Non-pigmented ciliary epithelial cell (primary cell): ENCODE measurements around the gene HNRNPD.
"Not testable (repeated sequence)": the region's sequence is repeated elsewhere in the genome, so short reads cannot be mapped to it uniquely, and the experiment has no call there.

Source experiments
- DNase-seq: peaks from one replicate; pipeline ENCODE4 v3.0.0-alpha.2; 2010; ENCODE audit warnings: low read depth

Gene HNRNPD, protein sequence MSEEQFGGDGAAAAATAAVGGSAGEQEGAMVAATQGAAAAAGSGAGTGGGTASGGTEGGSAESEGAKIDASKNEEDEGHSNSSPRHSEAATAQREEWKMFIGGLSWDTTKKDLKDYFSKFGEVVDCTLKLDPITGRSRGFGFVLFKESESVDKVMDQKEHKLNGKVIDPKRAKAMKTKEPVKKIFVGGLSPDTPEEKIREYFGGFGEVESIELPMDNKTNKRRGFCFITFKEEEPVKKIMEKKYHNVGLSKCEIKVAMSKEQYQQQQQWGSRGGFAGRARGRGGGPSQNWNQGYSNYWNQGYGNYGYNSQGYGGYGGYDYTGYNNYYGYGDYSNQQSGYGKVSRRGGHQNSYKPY

DNA sequence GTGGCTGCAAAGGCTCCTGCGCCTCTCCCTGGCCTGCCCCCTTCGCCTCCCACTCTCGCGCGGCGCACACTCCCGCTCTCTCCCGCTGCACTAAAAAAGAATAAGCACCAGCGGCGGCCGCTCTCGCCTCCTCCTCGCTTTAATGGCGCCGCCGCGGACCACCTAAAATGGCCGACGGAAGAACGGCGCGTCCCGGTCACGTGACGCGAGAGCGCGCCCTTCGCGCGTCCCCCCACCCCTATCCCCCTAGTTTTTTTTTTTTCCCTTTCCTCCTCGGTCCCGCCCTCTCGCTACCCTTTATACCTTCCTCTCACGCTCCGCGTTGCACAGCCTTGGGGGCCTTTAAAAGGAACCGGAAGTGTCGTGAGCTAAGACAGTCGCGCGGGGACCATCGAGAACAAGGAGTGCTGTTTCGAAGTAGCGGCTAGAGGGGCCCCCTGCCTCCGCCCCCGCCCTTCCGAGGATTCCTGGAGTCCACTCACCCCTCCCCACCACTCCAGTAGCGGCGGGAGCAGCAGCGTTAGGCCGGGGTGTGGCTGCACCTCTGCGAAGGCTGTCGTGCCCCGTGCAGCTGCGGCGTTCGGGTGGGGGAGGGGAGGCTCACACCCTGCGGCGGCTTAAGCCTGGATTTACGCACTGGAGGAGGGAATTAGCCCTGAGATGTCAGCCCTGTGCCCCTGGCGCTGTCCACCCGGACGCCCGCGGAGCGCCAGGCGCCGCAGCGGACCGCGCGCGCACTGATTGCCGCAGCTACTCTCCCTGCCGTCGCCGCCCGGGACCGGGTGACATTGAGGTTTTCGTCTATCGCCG lies at the start of gene HNRNPD:
TSS of gene HNRNPD (minus strand) at position 176 of the 810 bp plus-strand sequence. CDS start 313 bp downstream, outside the sequence.
- DNase-seq: peak; percentile 97

DNA sequence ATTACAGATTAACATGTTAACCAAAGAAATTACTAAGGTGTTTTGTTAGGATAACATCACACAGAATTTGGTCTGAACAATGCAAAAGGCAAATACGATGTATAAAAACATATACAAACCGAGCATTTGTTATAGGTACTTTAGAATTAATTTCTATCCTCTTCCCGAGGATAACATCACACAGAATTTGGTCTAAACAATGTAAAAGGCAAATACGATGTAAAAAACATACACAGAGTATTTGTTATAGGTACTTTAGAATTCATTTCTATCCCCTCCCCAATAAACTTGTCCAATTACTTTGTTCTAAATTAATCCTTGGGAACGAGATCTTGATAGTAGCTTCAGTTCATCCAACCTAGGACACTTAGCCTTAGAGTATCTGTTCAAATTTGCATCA lies 48.8 kb upstream of the HNRNPD start:
- DNase-seq: no peak

DNA sequence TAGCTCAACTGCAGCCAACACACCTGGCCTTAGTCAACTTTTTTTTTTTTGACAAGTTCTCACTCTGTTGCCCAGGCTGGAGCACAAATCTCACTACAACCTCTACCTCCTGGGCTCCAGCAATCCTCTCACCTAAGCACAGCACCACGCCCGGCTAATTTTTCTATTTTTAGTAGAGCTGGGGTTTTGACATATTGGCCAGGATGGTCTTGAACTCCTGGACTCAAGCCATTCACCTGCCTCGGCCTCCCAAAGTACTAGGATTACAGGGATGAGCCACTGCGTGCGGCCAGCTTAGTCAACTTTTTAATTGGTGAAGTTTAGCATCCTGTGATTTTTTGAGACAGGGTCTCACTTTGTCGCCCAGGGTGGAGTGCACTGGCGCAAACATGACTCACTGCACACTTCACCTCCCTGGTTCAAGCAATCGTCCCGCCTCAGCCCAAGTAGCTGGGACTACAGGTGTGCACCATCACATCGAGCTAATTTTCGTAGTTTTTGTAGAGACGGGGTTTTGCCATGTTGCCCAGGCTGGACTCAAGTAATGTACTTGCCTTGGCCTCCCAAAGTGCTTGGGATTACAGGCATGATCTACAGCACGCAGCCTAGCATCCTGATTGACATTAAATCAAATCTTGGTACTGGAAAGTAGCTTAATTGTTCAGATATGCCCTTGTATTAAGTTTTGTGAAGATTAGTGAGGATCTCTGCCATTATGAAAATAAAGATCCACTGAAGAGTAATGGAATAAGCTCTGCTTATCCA lies 48.2 kb upstream of the HNRNPD start:
- DNase-seq: no peak

DNA sequence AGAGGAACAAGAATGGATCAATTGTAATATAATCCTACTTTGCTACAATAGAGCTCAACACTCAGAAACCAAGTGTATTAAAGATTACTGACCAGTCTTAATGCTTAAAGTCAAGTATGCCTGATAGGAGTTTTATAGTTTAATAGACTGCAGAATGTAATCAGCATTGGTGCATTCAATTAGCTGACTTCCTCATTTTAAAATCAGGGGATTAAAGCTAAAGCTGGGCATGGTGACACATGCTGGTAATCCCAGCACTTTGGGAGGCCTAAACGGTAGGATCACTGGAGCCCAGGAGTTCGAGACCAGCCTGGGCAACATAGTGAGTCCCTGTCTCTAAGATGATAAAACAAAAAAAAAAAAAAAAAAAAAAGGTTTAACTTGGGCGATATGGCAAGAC lies 45.7 kb upstream of the HNRNPD start:
- no peak for DNase-seq

DNA sequence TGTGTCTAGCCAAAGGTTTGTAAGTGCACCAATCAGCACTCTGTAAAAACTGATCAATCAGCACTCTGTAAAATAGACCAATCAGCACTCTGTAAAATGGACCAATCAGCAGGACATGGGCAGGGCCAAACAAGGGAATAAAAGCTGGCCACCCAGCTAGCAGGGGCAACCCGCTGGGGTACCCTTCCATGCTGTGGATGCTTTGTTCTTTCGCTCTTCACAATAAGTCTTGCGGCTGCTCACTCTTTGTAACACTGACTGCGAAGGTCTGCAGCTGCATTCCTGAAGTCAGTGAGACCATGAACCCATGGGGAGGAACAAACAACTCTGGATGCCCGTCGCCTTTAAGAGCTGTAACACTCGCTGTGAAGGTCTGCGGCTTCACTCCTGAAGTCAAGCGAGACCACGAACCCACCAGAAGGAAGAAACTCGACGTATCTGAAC lies 42.2 kb upstream of the HNRNPD start:
- DNase-seq: no peak

DNA sequence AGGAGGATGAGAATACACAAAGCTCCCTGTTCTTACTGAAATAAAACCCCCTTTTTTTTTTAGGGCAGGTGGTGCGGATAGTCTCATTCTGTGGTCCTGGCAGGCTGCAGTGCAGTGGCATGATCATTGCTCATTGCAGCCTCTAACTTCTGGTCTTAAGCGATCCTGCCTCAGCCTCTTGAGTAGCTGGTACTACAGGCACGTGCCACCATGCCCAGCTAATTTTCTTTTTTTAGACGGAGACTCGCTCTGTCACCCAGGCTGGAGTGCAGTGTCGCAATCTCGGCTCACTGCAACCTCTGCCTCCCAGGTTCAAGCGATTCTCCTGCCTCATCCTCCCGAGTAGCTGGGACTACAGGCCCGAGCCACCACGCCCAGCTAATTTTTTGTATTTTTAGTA lies 41.3 kb upstream of the HNRNPD start:
- not testable (repeated sequence) for DNase-seq

DNA sequence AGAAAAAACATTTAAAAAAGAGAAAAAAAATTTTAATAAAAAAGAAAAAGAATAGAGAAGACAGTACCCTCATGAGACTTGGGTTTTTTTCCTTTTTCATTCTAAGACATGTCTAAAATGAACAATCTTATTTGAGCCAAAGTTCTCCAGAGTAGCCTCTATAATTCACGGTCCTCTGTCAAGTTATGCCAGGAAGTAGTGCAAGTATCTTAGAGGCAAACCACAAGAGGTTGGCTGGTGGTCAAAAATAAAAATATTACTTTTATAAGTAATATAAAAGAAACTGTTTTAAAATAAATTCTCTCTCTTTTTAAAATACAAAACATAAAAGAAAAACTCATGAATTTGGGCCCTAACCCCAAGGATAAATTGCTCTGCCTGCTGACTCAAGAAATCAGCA lies 29.9 kb upstream of the HNRNPD start:
- no peak for DNase-seq

DNA sequence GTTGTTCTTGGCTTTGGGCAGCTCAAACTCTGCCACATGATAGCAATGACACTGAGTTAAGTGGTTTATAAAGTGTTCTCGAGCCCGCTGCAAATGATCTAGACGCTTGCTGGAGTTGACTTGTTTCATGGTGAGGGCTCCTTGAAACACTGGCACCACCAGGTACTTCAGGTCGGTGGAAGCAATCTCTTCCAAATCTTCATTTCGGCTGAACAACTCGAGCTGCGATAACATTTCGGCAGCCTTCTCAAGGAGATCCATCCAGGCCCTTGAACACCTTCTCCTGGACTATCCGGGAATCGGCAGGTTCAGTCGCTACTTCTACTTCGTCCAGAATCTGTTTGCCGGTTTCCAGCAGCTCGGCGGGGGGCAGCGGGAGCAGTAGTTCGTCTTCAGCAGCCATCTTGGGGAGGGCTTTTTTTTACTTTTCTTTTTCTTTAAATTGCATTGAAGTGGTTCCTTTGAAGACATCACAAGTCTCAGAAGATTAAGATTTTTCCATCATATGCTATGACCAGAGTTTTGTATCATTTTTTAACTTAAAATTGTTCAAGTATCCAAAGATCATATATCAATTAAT lies 28.5 kb upstream of the HNRNPD start:
- DNase-seq: no peak

DNA sequence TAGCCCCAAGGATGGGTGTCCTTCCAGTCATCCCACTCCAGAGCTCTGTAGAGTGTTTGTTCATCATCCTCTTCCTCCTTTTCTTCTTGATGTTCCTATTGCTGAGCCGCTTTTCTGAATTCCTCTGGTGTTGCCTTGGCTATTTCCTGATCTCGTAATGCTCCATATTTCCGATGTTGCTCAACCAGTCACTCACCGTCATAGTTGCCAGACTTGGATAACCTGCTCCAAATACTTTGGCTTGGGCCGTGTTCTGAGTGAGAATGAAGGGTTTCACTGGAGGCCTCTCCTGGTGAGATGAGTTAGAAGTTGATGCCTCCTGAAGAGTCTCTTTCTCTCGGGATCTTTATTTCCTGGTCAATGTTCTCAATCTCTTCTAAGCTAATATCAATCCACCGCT lies 27.8 kb upstream of the HNRNPD start:
- DNase-seq: no peak

DNA sequence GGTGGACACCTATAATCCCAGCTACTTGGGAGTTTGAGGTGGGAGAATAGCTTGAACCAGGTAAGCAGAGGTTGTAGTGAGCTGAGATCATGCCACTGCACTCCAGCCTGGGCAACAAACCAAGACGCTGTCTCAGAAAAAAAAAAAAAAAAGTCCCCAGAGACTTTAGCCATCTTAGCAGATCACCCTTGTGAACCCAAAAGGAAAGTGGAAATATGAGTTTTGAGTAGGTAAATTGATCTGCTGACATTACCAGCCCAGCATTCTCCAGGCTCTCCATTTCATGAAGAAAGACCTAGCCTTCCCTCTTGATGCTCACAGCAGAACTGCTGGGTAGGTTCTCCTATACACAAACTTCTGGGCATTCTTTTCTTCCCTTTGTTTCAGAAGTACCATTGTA lies 24.5 kb upstream of the HNRNPD start:
- no peak for DNase-seq

DNA sequence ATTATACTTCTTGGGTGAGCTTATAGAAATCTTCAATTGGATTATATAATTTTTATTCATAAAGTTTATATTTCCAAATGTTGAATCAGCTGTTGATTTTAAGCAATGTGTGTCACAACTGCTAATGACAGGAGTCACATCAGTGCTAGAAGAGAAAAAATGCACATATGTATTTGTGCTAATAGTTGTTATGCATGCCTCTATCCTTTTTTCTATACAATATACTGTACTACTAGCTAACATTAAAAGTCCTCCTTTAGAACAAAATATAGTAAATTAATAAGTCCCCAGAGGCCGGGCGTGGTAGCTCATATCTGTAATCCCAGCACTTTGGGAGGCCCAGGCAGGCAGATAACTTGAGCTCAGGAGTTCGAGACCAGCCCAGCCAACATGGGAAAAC lies 23.7 kb upstream of the HNRNPD start:
- DNase-seq: no peak

DNA sequence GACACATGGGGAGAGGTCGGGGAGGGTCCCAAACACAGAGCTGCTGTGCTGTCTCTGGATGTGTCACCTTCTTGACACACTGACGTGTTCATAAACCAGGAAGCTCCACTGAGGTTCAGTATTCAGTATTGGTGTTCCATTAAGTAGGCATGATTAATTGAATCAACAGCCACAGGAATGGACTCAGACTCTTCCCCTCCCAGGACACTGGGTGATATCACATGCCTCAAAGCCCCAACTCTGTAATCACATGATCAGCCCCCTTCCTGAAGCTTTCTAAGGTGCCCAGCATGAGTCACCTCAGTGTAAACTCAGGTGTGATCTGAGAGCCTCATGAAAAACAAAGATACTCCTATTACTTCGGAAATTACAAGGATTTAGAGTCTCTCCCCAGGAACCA lies 21.1 kb upstream of the HNRNPD start:
- no peak for DNase-seq

DNA sequence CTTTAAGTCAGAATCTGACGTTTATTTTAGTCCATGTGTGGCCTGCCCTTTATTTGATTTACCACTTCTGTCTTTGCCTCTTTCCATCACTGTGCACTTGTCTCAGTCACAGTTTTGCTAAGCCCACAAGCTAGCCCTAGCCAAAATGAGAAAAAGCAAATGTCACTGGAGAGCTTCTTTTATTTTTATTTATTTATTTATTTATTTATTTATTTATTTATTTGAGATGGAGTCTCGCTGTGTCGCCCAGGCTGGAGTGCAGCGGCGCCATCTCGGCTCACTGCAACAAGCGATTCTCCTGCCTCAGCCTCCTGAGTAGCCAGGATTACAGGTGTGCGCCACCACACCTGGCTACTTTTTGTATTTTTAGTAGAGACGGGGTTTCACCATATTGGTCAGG lies 16.3 kb upstream of the HNRNPD start:
- not testable (repeated sequence) for DNase-seq

DNA sequence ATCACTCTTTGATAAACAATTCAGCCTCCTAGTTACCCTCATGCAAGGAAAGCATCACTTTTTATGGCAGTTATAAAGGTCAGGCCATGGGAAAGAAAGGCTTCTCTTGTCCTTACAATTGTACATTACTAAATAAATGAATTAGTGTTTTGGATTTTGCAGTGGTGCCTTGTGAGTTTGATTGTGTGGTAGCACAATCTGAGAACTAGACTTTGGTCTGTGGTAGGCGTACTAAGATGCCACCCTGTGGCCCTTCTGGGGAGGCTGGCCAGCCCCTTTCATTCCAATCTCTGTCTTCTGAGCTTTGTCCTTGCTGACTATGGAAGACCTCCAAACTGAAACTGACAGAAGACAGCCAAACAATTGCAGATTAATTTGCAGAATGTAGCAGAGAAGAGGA lies 14.6 kb upstream of the HNRNPD start:
- no peak for DNase-seq

DNA sequence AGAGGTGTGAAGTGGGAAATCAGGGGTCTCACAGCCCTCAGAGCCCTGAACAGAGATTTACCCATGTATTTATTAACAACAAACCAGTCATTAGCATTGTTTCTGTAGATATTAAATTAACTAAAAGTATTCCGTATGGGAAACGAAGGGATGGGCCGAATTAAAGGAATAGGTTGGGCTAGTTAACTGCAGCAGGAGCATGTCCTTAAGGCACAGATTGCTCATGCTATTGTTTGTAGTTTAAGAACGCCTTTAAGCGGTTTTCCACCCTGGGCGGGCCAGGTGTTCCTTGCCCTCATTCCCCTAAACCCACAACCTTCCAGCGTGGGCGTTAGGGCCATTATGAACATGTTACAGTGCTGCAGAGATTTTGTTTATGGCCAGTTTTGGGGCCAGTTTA lies 12.5 kb upstream of the HNRNPD start:
- not testable (repeated sequence) for DNase-seq

DNA sequence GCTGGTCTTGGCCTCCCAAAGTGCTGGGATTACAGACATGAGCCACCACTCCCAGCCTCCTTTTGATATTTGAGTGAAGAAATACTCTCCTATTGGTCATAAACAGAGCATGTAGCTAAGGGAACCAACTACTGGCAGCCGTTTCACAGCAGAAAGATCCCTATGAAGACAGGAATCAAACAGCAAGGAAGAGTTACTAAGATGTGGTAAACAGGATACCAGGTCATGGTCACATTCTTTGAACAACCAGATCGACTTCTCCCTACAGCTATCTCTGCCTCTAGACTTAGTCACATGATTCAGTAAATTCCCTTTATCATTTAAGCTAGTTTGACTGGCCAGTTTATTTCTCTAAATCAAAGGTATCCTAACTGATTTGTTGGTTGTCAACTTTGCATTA lies 9.0 kb upstream of the HNRNPD start:
- DNase-seq: no peak

DNA sequence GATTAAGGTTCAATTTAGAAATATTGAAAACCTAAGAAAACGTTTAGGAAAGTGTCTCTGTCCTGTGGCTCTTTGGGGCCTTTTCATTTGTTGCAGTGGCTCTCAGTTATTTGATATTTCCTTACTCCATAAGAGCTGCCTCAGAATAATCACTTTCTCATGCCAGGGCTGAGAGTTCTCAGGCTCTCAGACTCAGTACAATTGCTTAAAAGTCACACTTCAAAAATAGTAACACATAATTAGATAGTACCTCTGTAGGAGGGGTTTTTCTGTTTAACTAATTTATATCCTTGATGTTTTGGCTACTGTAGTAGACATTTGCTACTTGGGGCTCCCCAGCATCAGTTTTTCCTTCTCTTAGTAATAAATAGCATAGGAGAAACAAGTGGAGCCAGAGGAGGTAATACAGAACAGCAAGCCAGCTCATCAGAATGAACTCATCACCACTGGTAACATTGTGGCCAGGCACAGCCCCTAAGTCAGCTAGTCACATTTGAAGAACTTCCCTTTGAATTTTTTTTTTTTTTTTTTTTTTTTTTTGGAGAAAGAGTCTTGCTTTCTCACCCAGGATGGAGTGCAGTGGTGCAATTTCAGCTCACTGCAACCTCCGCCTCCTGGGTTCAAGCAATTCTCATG lies 8.0 kb upstream of the HNRNPD start:
- DNase-seq: no peak

DNA sequence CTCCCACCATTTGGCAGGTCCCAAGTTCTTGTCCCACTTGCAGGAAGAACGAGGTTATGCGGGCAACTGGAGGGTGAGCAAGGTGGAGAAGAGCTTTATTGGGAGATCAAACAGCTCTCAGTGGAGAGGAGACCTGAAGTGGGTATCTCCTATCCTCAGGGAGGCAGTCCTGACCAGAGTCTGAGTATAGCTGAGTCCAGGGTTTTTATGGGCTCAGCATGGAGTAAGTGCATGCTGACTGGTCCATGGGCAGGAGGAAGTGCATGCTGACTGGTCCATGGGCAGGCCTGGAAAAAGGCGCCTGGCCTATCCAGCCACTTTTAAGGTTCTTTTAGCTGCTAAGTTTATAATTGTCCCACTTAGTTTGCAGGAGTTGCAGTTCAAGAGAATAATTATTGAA lies 7.4 kb upstream of the HNRNPD start:
- DNase-seq: no peak

DNA sequence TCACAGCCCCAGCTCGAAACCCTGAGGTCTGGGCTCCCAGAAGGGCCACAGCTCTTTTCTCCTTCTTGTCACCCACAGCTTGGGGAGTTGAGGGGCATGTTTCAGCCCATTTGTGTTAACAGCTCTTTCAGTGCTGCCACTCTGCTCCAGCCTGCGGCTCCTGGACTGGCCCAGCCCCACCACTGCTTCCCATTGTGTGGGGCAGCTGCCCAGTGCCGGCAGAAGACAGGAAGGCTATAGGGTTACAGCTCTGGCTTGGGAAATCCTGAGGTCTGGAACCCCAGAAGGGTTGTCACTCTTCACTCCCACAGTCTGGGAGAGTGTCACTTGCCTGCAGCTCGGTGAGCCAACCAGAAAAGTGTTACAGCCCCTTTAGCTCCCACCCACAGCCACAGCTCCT lies 7.0 kb upstream of the HNRNPD start:
- no peak for DNase-seq

DNA sequence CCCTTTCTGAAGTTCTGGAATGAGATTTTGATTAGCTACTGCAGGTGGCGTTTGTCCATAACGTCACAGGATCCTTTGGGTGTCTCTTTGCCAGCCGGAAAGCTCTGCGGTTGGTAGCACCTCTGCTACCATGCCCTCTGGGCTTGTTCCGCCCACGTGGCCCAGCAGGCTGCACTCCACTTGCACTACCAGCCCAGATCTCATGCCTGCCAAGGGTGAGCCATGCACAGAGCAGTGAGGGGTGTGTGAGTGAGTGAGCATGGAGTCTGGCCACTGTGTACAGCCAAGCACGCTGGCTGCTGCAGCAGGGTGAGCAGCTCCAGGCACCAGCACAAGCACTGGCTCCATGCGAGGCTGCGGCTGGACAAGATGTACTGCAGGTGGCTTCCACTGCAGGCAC lies 6.6 kb upstream of the HNRNPD start:
- no peak for DNase-seq

DNA sequence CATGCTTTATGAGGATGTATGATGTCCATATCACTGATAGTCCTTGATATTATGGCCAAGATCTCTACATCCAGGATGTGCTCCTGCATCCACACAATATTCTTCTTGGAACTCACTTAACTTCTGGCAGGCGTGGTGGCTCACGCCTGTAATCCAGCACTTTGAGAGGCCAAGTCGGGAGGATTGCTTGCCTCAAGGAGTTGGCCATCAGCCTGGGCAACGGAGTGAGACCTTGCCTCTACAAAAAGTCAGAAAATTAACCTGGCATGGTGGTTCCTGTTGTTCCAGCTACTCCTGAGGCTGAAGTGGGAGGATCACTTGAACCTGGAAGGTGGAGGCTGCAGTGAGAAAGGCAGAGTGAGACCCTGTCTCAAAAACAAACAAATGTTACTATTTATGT lies 2.3 kb upstream of the HNRNPD start:
- DNase-seq: no peak

DNA sequence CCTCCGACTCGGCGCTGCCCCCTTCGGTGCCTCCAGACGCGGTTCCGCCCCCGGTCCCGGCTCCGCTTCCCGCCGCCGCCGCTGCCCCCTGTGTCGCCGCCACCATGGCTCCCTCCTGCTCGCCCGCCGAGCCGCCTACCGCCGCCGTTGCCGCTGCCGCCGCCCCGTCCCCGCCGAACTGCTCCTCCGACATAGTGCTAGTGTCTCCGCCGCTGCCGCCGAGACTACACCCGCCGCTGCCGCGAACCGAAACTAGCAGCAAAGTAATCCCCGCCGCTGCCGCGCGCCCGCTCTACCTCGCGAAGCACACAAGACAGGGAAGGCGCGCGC lies 340 bp downstream of the HNRNPD start:
- DNase-seq: no peak
